NOMO-1 (cell line): ENCODE data around the gene POTEG.
"Not testable (repeated sequence)": the region's sequence is repeated elsewhere in the genome, so short reads cannot be mapped to it uniquely, and the experiment has no call there.

Experiments
- DNase-seq, 2 experiments: peaks; one replicate each; lab custom pipeline; 2025; ENCODE audit not compliant: unreplicated experiment in 2 of 2; lab: John Stamatoyannopoulos, UW

Gene POTEG

DNA sequence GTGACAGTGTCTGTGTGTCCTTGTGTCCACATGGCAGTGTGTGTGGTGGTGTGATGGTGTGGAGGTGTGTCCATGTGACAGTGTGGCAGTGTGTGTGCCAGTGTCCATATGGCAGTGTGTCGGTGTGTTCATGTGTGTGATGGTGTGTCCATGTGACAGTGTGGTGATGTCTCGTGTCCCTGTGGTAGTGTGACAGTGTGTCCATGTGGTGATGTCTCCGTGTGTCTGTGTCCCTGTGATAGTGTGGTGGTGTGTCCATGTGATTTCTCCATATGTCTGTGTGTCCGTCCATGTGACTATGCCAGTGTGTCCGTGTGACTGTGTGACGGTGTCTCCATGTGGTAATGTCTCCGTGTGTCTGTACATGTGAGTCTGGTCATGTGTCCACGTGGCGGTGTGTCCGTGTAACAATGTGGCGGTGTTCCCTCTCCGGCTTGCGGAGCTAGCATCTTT lies 59.7 kb downstream of the POTEG start:
- DNase-seq, result not testable (repeated sequence)

DNA sequence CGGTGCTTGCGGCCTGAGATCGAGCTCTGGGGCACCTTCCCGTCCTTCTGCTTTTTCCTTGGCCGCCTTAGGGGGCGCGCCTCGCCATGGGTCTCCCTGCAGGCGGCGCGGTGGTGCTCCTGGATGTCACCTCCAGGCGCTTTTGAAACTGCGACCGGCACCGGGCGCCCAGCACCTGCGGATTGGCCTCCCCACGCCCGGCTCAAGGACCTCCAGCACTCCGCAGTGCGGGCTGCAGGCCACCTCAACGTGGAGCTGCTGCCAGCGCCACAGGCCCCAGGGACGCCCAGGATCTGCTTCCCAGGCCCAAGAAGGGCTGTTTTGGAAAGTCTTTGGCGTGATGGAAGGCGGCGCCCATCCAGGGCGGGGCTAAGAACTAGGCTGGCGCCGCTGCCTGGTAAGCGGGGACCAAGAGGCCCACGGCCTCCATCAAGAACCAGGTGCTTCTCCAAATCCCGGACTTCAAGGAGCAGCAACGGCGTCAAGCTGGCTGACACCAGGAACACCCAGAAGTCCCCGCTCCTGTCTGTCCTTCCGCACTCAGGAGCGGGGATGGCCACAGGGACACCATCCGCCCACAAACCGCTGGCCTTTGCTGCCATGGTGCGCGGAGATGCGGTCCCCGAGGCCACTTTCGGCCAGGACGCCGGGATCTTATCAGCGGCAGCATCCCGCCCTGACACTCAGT lies 61.2 kb downstream of the POTEG start:
- not testable (repeated sequence) for DNase-seq

DNA sequence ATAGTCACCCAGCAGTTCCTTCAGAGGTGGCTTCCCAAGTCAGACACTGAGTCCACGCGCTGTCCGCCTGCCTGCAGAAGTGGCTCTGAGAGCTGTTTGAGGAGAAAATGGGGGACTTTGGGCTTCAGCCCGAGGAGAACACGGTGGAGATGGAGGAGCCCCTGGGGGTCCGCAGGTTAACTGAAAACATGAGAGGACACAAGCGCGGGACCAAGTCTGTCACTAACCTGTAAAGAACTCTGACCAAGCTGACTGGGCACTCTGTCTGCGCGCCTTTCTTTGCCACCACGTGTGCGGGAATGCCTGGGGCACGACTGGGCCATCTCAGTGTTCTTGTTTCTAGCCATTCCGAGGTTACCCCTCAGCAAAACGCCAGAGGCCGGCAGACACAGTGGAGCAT lies 62.4 kb downstream of the POTEG start:
- not testable (repeated sequence) for DNase-seq

DNA sequence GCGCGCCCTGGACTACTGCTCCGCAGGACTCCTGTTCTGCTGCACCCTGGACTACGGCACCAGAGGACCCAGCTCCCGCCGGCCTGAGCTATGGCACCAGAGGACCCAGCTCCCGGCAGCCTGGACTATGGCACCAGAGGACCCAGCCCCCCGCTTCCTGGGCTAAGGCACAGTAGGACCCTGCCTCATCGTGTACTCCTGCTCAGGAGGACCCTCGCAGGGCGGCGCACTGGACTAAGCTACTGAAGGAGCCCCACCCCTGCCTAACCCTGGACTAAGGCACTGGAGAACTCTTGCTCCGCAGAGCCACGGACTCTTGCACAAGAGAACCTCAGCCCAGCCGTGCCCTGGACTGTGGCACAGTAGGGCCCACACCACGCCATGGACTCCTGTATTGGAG lies 71.3 kb downstream of the POTEG start:
- DNase-seq, result not testable (repeated sequence)

DNA sequence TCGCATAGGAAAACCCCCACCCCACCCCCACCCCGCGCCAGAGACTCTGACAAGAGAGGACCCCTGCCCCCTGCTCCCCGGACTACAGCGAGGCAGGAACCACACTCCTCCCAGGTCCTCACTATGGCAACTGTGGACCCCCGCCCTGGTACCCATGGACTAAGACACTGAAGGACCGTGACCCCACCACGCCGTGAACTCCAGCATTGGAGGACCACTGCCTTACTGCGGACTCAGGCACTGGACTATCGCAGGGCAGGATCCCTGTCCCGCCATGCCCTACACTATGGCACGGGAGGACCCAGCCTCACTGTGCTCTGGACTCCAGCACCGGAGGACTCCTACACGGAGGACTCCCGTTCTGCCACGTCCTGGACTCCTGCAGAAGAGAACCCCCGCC lies 71.8 kb downstream of the POTEG start:
- DNase-seq, result not testable (repeated sequence)

GRCh38 chr14:19361636-19362253 lies 72.4 kb downstream of the POTEG start:
- not testable (repeated sequence) for DNase-seq

- DNase-seq, result not testable (repeated sequence)
Measured at GRCh38 chr14:19360937-19361635, 73.1 kb downstream of the POTEG start.
